HG02884 (cell line): ENCODE results near the gene KLHL30.

Source experiments
- ATAC-seq: cut with Tn5 transposase; IDR thresholded peaks from one replicate; pipeline ENCODE4 v1.9.1; 2021; ENCODE audit warnings: mild to moderate bottlenecking, moderate library complexity; ENCODE audit not compliant: unreplicated experiment

The KLHL30 gene

DNA sequence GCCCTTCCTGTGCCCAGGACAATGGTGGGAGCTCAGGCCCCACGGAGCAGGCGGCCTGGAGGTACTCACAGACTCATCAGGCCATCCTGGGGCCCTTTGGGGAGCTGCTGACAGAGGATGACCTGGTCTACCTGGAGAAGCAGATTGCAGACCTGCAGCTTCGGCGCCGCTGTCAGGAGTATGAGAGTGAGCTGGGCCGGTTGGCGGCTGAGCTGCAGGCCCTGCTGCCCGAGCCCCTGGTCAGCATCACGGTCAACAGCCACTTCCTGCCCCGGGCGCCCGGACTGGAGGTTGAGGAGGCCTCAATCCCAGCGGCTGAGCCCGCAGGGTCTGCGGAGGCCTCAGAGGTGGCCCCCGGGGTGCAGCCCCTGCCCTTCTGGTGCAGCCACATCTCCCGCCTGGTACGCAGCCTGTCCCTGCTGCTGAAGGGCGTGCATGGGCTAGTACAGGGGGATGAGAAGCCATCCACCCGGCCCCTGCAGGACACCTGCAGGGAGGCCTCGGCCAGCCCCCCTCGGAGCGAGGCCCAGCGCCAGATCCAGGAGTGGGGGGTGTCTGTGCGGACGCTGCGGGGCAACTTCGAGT is 8.3 kb upstream of the KLHL30 start:
- no peak for ATAC-seq

DNA sequence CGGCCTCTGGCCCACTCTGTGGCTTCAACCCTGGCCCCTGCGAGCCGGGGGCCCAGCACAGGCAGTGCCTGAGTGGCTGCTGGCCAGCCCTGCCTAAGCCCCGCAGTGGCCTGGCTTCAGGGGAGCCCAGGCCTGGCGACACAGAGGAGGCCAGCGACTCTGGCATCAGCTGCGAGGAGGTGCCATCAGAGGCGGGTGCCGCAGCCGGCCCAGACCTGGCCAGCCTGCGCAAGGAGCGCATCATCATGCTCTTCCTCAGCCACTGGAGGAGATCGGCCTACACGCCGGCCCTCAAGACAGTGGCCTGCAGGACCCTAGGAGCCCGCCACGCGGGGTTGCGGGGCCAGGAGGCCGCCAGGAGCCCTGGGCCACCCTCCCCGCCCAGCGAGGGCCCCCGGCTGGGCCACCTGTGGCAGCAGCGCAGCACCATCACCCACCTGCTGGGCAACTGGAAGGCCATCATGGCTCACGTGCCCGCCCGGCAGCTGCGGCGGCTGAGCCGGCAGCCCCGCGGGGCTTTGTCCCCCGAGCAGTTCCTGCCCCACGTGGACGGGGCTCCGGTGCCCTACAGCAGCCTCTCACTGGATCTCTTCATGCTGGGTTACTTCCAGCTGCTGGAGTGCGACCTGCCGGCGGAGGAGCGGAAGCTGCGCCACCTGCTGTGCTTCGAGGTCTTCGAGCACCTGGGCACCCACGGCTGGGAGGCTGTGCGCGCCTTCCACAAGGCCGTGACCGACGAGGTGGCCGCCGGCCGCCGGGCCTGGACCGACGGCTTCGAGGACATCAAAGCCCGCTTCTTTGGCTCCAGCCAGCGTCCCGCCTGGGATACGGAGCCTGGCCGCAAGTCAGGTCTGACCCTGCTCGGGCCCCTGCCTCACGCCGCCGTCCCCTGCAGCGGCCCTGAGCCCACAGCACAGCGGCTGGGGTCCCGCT is 7.5 kb upstream of the KLHL30 start:
- ATAC-seq = no peak

- no peak for ATAC-seq
These were observed 6.6 kb upstream of the KLHL30 start for GRCh38 chr2:238131761-238132462.

DNA sequence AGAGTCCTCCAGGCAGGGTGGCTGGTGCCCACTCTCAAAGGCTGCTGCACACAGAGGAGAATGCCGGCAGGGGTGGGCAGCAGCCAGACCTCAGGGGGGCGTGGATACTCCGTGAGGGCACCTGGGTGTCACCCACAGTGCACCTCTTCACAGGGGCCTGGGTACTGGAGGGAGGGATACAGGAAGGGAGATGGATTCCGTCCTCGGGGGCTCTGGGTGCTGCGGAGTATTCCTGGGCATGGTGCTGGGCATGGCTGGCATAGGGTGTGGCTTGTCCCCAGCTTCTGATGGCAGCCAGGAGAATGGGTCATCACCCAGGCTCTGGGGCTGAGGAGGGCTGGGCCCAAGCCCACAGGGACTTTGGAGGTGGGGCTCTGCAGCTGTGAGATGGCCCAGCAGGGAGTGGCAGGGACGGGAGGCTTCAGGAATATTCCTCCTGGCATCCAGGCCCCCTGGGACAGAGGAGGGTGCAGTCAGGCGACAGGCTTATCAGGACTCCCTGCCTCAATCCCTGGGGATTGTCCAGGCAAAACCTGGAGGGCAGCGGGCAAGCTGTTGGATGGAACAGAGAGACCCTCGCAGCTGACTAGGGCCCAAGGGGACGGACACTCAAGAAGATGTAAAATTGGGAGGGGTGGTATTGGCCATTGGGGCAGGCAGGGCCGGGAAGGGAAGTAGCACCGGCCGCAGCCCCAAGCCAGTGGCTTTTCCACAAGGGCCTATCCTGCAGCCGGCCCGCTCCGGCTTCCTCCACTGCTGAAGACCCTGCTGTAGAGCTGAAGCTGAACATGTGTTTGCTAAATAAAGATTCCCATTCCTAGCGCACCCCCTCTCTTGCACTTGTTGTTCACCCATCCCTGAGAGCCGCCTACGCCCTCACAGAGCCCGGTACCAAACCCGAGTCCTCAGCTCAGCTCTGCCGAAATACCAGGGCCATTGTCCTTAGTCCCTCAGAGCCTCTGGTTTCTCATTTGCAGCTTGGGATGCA is 5.7 kb upstream of the KLHL30 start:
- ATAC-seq = no peak

DNA sequence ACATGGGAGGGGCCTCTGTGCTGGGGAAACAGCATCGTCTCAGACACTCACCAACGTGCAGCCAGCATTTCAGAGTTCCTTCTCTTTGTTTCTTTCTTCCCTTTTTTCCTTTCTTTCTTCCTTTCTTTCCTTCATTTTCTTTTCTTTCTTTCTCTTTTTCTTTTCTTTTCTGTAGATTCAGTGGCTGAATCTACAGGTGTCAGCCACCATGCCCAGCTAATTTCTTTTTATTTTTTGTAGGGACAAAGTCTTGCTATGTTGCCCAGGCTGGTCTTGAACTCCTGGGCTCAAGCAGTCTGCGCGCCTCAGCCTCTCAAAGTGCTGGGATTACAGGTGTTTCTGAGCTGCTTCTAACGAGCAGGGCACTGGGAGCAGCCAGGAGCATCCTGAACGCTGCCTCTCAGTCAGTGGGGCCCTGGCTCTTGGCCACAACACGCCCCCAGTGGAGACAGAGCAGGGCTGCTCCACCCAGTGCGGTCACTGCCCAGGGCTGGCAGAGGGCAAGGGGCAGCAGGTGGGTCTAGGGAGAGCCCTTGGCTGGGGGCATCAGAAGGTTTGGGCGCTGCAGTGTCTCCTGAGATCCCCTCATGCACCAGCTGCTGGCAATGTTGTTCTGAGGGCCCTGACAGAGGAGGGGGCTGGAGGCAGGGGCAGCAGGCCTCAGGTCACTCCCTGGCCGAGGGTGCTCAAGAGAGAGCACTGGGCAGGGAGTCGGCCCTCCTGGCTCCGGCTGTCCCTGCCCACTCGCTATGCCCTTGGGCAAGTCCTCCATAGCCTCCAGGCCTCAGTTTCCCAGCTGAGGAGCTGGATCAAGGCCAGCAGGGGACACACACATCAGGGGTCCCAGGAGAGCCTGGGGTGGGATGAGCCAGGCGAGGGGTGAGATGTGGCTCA is 4.7 kb upstream of the KLHL30 start:
- no peak for ATAC-seq

GRCh38 chr2:238134393-238134785 is 4.1 kb upstream of the KLHL30 start:
- ATAC-seq = no peak

DNA sequence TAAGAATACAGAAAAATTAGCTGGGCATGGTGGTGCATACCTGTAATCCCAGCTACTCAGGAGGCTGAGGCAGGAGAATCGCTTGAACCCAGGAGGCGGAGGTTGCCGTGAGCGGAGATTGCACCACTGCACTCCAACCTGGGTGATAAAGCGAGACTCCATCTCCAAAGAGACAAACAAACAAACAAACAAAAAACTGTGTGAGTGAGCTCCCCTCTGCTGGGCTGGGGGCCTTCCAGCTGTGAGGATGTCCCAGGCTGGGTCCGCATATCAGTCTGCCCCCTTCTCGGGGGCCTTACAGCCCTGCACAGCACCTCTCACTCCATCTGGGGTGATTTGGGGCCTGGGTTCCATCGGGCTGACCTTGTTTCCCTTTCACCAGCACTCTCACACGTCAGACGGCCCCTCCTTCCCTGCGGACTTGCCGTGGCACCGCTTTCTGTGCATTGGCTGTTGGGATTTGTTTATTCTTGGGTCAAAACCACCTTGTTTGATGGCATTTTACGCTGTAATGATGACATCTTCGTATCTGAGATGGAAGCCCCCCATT is 2.8 kb upstream of the KLHL30 start:
- no peak for ATAC-seq

DNA sequence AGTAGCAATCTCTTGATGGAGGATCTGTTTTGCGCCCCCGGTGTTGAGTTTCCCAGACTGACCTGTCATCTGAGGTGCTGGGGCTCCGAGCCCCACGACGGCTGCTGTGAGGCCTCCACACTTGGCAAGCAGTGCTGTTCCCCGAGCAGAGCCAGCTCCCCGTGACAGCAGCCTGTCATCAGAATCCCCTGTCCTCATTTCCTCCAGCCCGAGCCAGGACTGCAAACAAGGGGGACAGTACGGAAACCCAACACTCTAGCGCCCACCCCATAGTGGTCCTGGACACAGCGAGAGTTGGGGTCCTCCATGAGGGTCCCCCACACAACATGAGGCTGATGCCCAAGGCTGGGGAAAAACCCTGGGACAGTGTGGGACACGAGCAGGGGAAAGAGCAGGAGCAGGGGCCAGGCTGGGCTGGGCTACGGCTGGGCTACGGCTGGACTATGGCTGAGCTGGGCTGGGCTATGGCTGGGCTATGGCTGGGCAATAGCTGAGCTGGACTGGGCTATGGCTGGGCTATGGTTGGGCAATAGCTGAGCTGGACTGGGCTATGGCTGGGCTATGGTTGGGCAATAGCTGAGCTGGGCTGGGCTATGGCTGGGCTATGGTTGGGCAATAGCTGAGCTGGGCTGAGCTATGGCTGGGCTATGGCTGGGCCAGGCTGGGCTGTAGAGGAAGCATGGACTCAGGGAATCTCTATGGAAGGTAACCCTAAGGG is 1.5 kb upstream of the KLHL30 start:
- no peak for ATAC-seq

- ATAC-seq = no peak
These were observed 583 bp upstream of the KLHL30 start for GRCh38 chr2:238137885-238138284.

GRCh38 chr2:238139196-238140039 is 950 bp downstream of the KLHL30 start:
- no peak for ATAC-seq

DNA sequence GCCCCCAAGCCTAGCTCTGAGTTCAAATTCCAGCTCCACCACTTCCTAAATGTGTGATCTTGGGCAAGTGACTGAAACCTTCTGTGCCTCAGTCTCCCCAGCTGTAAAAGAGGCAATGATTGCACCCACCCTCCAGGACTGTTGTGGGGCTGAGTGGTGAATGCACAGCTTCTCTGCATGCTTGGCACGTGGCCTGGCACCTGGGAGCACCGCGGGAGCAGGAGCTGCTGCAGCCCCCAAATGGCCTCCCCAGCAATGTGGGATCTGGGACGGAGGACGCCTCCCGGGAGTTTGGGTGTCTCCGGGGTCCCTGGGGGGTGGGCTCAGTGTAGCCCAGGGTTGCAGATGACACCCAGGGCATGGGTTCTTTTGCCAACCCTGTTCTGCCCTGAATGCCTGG is 1.6 kb downstream of the KLHL30 start:
- no peak for ATAC-seq

DNA sequence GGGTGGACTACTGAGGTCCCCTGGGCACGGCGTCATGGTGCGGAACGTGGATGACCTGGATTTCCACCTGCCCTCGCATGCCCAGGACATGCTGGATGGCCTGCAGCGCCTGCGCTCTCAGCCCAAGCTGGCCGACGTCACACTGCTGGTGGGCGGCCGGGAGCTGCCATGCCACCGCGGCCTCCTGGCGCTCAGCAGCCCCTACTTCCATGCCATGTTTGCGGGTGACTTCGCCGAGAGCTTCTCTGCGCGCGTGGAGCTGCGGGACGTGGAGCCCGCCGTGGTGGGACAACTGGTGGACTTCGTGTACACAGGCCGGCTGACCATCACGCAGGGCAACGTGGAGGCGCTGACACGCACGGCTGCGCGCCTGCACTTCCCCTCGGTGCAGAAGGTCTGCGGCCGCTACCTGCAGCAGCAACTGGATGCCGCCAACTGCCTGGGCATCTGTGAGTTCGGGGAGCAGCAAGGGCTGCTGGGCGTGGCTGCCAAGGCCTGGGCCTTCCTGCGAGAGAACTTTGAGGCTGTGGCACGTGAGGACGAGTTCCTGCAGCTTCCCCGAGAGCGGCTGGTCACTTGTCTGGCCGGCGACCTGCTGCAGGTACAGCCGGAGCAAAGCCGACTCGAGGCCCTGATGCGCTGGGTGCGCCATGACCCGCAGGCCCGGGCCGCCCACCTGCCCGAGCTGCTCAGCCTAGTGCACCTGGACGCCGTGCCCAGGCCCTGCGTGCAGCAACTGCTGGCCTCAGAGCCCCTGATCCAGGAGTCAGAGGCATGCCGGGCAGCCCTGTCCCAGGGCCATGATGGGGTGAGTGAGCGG is 2.5 kb downstream of the KLHL30 start:
- no peak for ATAC-seq

GRCh38 chr2:238141541-238142318 is 3.3 kb downstream of the KLHL30 start:
- ATAC-seq = no peak

GRCh38 chr2:238142382-238143205 is 4.1 kb downstream of the KLHL30 start:
- ATAC-seq = no peak

GRCh38 chr2:238143239-238143951 is 4.9 kb downstream of the KLHL30 start:
- no peak for ATAC-seq
